WERI-Rb-1 (cell line): ENCODE data around the gene DCLRE1B.

Source experiments
- DNase-seq: peaks from one replicate; pipeline ENCODE4 v3.0.0-alpha.2; 2020
- H3K27ac ChIP-seq: fragments of 250-450 bp; sonication (Bioruptor Pico); 2 replicates; pipeline ENCODE4 v1.5.1; 2020; ENCODE audit warnings: mild to moderate bottlenecking, moderate library complexity
- H3K27me3 ChIP-seq: fragments of 250-450 bp; sonication (Bioruptor Pico); 2 replicates; pipeline ENCODE4 v1.5.1; 2021; ENCODE audit warnings: mild to moderate bottlenecking, low read depth, moderate library complexity; ENCODE audit not compliant: insufficient read depth, severe bottlenecking
- H3K36me3 ChIP-seq: fragments of 250-450 bp; sonication (Bioruptor Pico); 2 replicates; pipeline ENCODE4 v1.5.1; 2020; ENCODE audit warnings: mild to moderate bottlenecking, moderate library complexity
- H3K4me3 ChIP-seq: 2 replicates; pipeline ENCODE4 v1.5.1; 2011; ENCODE audit warnings: low read depth, mild to moderate bottlenecking, control low read depth, low read length
- H3K9me3 ChIP-seq: fragments of 250-450 bp; sonication (Bioruptor Pico); 2 replicates; pipeline ENCODE4 v1.5.1; 2021; ENCODE audit warnings: mild to moderate bottlenecking, moderate library complexity; ENCODE audit not compliant: severe bottlenecking
- CTCF ChIP-seq: IDR thresholded peaks from 2 replicates; pipeline ENCODE4 v1.5.1; 2011; ENCODE audit warnings: low read depth, mild to moderate bottlenecking, control low read depth, inconsistent platforms, low read length

The DCLRE1B gene

DNA sequence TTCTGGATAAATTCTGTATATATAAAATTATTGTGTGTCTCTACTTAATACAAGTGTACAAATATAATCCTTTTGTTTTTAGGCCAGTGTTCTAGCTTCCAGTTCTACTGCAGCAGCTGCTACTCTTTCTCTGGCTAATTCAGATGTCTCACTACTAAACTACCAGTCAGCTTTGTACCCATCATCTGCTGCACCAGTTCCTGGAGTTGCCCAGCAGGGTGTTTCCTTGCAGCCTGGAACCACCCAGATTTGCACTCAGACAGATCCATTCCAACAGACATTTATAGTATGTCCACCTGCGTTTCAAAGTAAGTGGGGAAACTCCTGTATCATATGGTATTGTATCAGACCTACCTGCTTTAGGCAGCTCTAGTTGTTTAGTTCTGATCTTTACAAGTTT lies 52.9 kb downstream of the DCLRE1B start:
- Histone ChIP-seq H3K27ac (no peak overlapping the region), H3K27me3 (no peaks in the 10 kb centered on the region), H3K4me3 (no peak overlapping the region), H3K36me3 (peaks cover 77% of the 10 kb centered on the region), H3K9me3 (no peaks in the 10 kb centered on the region)
- TF ChIP-seq CTCF, result no peak
- no peak for DNase-seq

DNA sequence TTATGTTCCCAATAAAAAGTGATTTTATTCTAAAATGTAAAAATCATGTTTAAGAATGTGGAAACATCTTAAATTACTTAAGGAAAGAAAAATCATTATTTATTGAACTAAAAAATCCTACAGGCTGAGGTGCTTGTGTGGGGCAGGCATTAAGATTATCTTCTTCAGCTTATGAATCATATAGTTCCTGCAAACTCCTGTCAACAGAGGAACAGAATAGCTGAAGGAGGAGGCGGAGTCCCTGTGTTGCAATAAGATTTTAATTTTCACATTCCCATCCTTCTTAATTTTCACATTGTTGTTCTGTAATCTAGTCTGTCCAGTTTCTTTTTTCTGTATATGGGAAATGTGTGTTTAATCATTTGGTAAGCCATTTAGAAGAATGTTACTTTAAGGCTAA lies 53.6 kb downstream of the DCLRE1B start:
- no peak for DNase-seq
- H3K27ac ChIP-seq, result no peak overlapping the region
- no peak for TF ChIP-seq CTCF
- no peaks in the 10 kb centered on the region for H3K9me3 ChIP-seq
- no peak overlapping the region for H3K4me3 ChIP-seq
- peaks cover 78% of the 10 kb centered on the region for H3K36me3 ChIP-seq
- H3K27me3 ChIP-seq, result no peaks in the 10 kb centered on the region

DNA sequence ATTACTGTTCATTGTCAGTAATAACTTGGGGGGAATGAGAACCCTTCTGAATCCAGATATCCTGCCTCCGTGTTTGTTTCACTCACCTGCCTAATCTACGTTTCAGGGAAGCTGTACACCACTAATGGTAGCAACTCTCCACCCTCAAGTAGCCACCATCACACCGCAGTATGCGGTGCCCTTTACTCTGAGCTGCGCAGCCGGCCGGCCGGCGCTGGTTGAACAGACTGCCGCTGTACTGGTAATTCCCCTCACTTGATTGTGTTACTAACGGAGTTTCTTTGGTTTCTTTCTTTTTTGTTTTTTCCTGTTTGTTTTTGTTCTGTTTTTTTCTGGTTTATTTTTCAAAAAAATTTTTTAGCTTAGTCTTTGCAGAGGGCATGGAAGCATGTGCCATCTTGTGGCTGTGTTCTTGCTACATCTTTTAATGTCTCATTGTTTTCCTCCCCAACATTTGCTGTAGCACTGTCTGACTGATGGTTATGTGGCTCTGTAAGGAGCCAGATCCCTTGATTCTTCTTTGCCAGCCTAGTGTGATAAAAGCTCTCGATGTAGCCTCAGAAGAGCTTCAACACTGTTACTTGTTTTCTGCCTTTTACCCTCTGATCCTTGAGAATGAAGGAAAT lies 58.3 kb downstream of the DCLRE1B start:
- H3K27me3 ChIP-seq, result no peaks in the 10 kb centered on the region
- H3K36me3 ChIP-seq, result peaks cover 83% of the 10 kb centered on the region
- H3K27ac ChIP-seq, result no peak overlapping the region
- DNase-seq, result no peak
- no peaks in the 10 kb centered on the region for H3K9me3 ChIP-seq
- H3K4me3 ChIP-seq, result no peak overlapping the region
- 0 out of 2 replicates have a peak, but pooled peaks have one; percentile 9 for TF ChIP-seq CTCF
